ENCODE measurements around the gene GALR1.
A peak's percentile ranks its signal among the peaks of the same experiment; 100 is the strongest.

GALR1 gene

DNA sequence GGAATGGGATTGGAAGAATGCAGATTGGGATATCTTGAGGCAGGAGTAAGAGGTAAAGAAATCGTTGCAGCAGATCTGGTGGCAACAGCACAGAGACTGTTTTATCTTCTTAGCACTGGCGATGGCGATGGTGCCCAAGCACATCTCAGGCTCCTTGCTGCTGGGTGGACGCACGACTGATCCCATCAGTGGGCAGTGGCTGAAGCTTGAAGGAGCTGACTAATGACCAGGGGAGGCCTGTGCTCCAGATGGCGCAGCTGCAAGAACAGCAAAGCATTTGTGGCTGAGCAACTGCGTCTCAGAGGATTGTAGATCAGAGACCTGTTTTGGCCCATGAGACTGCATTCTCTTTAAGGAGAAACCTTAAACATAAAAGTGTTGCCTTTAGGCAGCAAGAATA, 54.6 kb downstream of the GALR1 start:
- H3K36me3 ChIP-seq: no peaks in the 10 kb centered on the region
- no peak overlapping the region for H3K4me3 ChIP-seq
- H4K20me1 ChIP-seq: no peaks in the 10 kb centered on the region
- no peaks in the 10 kb centered on the region; a peak in 1 of 22 replicates for H3K9me3 ChIP-seq (replicated peaks in 1 of 11)
- H3K27ac ChIP-seq: no peak overlapping the region
- H3K4me2 ChIP-seq: no peak overlapping the region
- H3K9ac ChIP-seq: no peak overlapping the region
- TF ChIP-seq Cebpa-rat (IDR thresholded peaks at IDR 0.05): no peak
- no peaks in the 10 kb centered on the region for H3K27me3 ChIP-seq
- peaks cover 0 to 13% (median 9%) of the 10 kb centered on the region in 10 experiments; a peak in 11 of 20 replicates for H3K4me1 ChIP-seq

DNA sequence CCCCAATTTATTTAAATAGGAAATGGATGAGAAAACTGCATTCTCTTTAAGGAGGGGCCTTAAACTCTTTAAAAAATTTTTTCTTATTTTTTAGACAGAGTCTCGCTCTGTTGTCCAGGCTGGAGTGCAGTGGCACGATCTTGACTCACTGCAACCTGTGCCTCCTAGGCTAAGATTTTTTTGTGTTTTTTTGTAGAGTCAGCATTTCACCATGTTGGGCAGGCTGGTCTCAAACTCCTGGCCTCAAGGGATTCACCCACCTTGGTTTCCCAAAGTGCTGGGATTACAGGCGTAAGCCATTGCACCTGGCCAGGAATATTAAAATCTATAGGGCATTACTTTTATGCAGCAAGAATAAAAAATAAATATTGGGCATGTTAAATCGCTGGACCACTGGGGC, 56.0 kb downstream of the GALR1 start:
- Histone ChIP-seq H3K9me3 (replicated peaks in 1 of 11) (no peaks in the 10 kb centered on the region), H3K4me3 (no peak overlapping the region), H3K4me2 (no peak overlapping the region), H3K27me3 (no peaks in the 10 kb centered on the region), H3K36me3 (no peaks in the 10 kb centered on the region), H3K9ac (no peak overlapping the region), H3K27ac (no peak overlapping the region), H3K4me1 (peaks cover 0 to 13% (median 9%) of the 10 kb centered on the region in 10 experiments; a peak in 11 of 20 replicates), H4K20me1 (no peaks in the 10 kb centered on the region)
- TF ChIP-seq Cebpa-rat (IDR thresholded peaks at IDR 0.05): no peak

DNA sequence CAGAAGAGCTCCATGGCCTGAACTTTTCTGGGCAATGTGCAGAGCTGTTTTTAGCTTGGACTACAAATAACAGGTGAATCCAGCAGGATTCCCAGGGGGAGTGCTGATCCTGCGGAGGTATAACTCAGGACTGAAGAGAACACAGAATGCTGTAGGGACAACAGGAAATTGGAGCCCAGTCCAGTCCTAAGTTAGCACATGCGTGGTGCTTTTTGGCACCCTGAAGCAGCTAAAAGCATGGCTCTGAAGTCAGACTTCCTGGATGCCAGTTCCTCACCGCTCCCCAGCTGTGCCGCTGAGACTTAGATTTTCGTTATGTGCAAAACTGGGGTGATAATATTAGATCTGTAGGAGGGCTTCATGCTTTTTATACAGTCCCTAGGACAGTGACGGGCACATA, 58.6 kb downstream of the GALR1 start:
- Histone ChIP-seq H3K27me3 (no peaks in the 10 kb centered on the region), H3K4me2 (no peak overlapping the region), H3K9me3 (replicated peaks in 1 of 11) (no peaks in the 10 kb centered on the region), H3K4me3 (no peak overlapping the region), H4K20me1 (no peaks in the 10 kb centered on the region), H3K36me3 (no peaks in the 10 kb centered on the region), H3K27ac (no peak overlapping the region), H3K9ac (no peak overlapping the region), H3K4me1 (no peaks in the 10 kb centered on the region)
- no peak for TF ChIP-seq Cebpa-rat (IDR thresholded peaks at IDR 0.05)

DNA sequence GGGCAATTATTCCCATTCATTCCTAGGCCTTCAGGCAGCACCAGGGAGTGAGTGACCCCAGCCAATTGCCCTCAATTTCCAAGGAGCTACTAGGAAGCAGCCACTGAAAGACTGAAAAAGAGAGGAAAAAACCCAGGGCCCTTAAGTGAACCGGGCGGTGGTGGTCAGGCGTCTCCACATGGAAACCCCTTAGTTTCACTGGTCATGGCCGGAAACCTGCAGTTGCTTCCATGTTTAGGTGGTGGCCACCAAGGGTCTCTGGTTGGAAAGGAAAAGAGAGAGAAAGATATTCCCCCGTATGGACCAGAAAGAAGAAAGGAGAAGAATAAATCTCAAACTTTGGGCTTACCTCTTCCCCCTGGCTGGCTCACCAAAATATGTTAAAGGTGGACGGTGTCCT, 64.9 kb downstream of the GALR1 start:
- H3K4me3 ChIP-seq: no peak overlapping the region
- TF ChIP-seq Cebpa-rat (IDR thresholded peaks at IDR 0.05): no peak
- no peaks in the 10 kb centered on the region for H4K20me1 ChIP-seq
- H3K9ac ChIP-seq: no peak overlapping the region
- 0 out of 20 replicates have a peak, but pooled peaks cover 0 to under 1% (median 0%) of the 10 kb centered on the region in 10 experiments for H3K4me1 ChIP-seq
- no peaks in the 10 kb centered on the region for H3K9me3 ChIP-seq (replicated peaks in 1 of 11)
- H3K4me2 ChIP-seq: no peak overlapping the region
- no peak overlapping the region for H3K27ac ChIP-seq
- H3K36me3 ChIP-seq: no peaks in the 10 kb centered on the region
- H3K27me3 ChIP-seq: no peaks in the 10 kb centered on the region

DNA sequence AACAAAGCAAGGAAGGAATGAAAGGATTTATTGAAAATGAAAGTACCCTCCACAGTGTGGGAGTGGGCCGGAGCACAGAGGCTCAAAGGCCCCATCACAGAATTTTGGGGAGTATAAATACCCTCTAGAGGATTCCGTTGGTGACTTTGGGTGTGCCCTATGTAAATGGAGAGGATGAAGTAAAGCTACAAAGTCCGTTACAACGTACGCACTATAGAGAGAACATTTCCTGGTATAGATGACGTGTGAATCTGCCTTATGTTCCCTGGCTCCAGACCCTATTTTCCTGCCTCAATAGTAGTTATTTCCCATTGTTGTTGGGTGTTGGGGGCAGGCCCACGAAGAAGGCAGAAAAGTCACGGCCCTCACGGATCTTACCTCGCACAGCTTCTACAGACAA, 65.3 kb downstream of the GALR1 start:
- Histone ChIP-seq H3K27me3 (no peaks in the 10 kb centered on the region), H3K4me1 (peaks cover 0 to 5% (median under 1%) of the 10 kb centered on the region in 10 experiments; a peak in 4 of 20 replicates), H3K4me3 (no peak overlapping the region), H3K27ac (no peak overlapping the region), H3K36me3 (no peaks in the 10 kb centered on the region), H3K9ac (no peak overlapping the region), H4K20me1 (no peaks in the 10 kb centered on the region), H3K9me3 (replicated peaks in 1 of 11) (no peaks in the 10 kb centered on the region), H3K4me2 (no peak overlapping the region)
- no peak for TF ChIP-seq Cebpa-rat (IDR thresholded peaks at IDR 0.05)

DNA sequence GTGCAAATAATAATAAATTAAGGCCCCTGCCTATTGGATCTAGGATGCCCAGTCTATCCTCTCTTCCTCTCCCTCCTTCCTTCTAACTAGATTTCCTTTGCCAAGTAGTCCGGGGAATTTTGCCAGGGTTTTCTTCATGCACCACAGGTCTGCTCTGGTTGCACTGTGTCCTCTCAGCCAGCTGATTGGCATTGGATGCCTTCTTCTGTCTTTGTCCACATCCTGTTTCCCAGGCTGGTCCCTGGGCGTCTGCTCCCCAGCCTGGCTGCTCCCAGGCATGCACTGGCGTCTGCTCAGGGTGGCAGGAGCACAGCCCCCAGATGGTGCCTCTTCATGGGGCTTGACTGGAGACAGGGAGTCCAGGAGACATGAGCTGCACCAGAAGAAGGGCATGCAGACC, 66.4 kb downstream of the GALR1 start:
- no peaks in the 10 kb centered on the region for H4K20me1 ChIP-seq
- no peak overlapping the region for H3K4me3 ChIP-seq
- H3K9ac ChIP-seq: no peak overlapping the region
- no peak overlapping the region for H3K4me2 ChIP-seq
- H3K27me3 ChIP-seq: no peaks in the 10 kb centered on the region
- no peaks in the 10 kb centered on the region for H3K36me3 ChIP-seq
- peaks cover 2 to 16% (median 11%) of the 10 kb centered on the region in 10 experiments; a peak in 16 of 20 replicates for H3K4me1 ChIP-seq
- no peaks in the 10 kb centered on the region for H3K9me3 ChIP-seq (replicated peaks in 1 of 11)
- H3K27ac ChIP-seq: no peak overlapping the region
- TF ChIP-seq Cebpa-rat (IDR thresholded peaks at IDR 0.05): no peak

DNA sequence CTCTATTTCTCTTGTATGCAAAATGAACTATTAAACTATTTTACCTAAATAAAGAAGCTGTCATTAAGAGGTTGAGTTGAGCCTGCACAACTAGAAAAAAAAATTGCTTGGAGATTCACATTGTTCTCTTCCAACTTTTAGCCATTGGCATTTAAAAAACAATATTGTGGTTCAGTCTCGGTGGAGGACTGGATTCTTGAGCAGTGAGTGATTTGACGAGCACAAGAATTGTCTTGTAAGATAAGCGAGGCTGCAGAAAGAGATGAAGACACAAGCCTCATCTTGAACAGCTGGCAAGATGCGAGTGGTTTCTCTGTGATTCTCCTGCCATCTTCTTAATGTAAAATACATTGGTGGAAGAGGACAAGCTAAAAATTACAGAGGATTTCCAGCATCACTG, 67.0 kb downstream of the GALR1 start:
- Histone ChIP-seq H3K9me3 (replicated peaks in 1 of 11) (no peaks in the 10 kb centered on the region), H3K27me3 (no peaks in the 10 kb centered on the region), H4K20me1 (no peaks in the 10 kb centered on the region), H3K36me3 (no peaks in the 10 kb centered on the region), H3K4me3 (no peak overlapping the region), H3K4me2 (no peak overlapping the region), H3K4me1 (peaks cover 4 to 18% (median 13%) of the 10 kb centered on the region in 10 experiments; a peak in 16 of 20 replicates), H3K9ac (no peak overlapping the region), H3K27ac (no peak overlapping the region)
- TF ChIP-seq Cebpa-rat (IDR thresholded peaks at IDR 0.05): no peak

DNA sequence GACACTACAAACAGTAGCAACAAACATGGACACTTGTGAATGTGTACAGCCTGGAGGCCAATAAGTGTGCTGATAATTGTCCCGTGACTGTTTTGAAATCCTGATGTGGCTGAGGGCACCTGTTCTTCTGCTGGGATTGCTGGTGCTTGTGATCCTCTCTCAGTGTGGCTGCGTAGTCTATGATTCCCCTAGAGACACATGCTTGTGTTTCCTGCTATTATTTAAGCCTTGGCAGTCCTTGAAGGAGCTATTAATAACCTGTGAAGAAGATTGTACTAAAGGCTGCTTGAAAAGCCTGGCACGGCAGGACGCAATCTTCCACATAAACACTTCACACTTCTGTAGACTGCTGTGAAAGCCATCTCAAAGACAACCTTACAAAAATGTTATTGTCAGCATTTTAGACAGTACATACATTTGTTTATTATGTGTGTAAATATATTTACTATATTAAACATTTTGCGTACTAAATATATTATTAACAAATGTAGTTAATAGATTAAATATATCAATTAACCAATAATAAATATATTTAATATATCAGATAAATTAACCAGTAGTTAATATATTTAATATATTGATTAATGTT, 71.4 kb downstream of the GALR1 start:
- H3K4me1 ChIP-seq: peaks cover 4 to 18% (median 13%) of the 10 kb centered on the region in 10 experiments; a peak in 16 of 20 replicates
- H3K27me3 ChIP-seq: no peaks in the 10 kb centered on the region
- H3K36me3 ChIP-seq: no peaks in the 10 kb centered on the region
- H3K27ac ChIP-seq: no peak overlapping the region
- H3K4me3 ChIP-seq: no peak overlapping the region
- H4K20me1 ChIP-seq: no peaks in the 10 kb centered on the region
- no peak overlapping the region for H3K9ac ChIP-seq
- peak overlapping the region in 8 of 11 experiments; percentile 39 to 65 (median 49); a peak in 16 of 22 replicates for H3K4me2 ChIP-seq
- no peak for TF ChIP-seq Cebpa-rat (IDR thresholded peaks at IDR 0.05)
- no peaks in the 10 kb centered on the region for H3K9me3 ChIP-seq (replicated peaks in 1 of 11)

DNA sequence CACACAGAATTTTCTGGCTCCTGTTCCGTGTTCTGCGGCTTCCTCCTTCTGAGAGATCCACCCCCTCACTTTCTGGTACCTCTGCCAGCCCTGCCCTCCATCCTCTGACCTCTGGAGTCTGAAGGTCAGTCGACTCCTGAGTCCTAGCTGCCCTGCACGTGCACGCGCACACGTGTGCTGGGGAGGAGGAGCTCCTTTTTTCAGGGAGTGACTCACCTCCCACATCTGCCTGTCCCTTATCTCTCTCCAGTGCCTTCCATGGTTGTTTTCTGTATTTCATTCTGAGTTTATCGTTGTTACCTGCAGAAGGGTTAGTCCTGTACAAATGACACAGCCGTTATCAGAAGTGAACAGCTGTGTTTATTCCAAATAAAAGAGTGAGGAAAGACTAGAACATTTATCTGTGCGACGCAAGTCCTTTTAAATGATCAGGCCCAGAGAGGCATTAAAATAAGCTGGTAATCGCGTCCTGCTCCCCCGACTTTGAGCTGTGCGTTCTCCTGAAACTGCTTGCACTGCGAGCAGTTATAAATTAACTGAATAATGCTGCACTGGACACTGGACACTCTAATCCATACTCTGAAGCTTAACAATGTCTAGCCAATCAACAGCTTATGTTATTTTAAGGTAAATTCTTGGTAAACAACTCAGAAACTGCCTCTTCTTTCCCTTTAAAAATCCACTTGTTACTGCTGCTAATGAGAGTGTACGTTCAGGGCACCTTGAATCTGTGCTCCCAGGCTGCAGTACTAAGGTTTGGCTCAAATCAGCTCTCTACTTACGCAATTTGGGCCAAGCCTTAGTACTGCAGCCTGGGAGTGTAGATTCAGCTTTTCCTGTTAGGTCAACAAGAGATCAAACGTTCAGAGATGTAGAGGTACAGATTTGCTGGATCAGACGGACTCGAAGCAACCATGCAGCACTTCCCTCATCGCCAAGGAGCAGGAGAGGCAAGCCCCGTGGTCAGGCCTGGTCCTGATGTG, 72.5 kb downstream of the GALR1 start:
- no peaks in the 10 kb centered on the region for H3K36me3 ChIP-seq
- H3K4me3 ChIP-seq: no peak overlapping the region
- no peaks in the 10 kb centered on the region for H4K20me1 ChIP-seq
- peaks cover 4 to 18% (median 13%) of the 10 kb centered on the region in 10 experiments; a peak in 16 of 20 replicates for H3K4me1 ChIP-seq
- no peak overlapping the region for H3K9ac ChIP-seq
- no peak for TF ChIP-seq Cebpa-rat (IDR thresholded peaks at IDR 0.05)
- H3K4me2 ChIP-seq: no peak overlapping the region
- peaks cover 0 to 2% (median 0%) of the 10 kb centered on the region in 11 experiments; a peak in 1 of 22 replicates for H3K9me3 ChIP-seq (replicated peaks in 1 of 11)
- H3K27me3 ChIP-seq: no peaks in the 10 kb centered on the region
- H3K27ac ChIP-seq: no peak overlapping the region
